ENCODE results near the gene CNOT9.

Gene CNOT9

GRCh38 chr2:218644721-218645120, 76.1 kb downstream of the CNOT9 start:
- DNase-seq (ENCODE audit: low spot score) = no peak

DNA sequence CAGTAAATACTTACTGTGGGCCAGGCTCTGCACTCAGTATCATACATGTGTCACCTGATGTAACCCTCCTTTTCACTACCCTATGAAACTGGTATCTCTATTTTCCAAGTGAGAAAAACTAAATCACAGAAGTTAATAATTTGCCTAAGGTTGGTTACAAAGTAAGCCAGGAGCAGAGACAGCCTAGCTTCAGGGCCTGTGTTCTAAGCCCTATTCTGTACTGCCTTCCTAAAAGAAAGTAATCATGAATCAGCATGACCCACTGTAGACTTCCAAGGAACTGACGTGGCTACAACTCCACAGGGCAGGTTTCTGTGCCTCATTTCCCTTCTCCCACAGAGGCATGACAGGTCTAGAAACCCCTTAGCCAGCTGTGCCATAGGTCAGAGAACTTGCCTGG, 76.5 kb downstream of the CNOT9 start:
- DNase-seq (ENCODE audit: low spot score) = no peak

Data from globus pallidus (tissue), 1 donor.